ENCODE measurements around the gene MCUR1.

DNA sequence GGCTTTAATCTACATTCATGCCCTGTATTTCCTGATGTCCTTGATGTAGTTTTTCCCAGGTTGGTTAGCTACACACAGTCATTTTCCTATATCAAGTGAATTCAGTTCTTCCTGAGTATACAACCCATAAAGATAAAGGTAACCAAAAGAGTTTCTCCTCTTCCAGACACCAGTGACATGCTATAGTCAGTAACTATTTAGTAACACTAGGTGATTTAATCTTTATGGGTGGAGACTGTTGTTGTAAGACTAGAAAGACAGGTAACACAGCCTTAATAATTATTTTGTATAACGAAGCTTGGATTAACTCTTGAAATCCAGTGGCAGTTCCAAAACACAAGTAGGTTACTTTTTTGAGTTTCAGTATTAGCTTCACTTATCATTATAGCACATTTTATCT lies 17.6 kb downstream of the MCUR1 start:
- TF ChIP-seq, protein P1, sequence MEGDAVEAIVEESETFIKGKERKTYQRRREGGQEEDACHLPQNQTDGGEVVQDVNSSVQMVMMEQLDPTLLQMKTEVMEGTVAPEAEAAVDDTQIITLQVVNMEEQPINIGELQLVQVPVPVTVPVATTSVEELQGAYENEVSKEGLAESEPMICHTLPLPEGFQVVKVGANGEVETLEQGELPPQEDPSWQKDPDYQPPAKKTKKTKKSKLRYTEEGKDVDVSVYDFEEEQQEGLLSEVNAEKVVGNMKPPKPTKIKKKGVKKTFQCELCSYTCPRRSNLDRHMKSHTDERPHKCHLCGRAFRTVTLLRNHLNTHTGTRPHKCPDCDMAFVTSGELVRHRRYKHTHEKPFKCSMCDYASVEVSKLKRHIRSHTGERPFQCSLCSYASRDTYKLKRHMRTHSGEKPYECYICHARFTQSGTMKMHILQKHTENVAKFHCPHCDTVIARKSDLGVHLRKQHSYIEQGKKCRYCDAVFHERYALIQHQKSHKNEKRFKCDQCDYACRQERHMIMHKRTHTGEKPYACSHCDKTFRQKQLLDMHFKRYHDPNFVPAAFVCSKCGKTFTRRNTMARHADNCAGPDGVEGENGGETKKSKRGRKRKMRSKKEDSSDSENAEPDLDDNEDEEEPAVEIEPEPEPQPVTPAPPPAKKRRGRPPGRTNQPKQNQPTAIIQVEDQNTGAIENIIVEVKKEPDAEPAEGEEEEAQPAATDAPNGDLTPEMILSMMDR (IDR thresholded peaks at IDR 0.05; ENCODE audit: poor library complexity), result no peak
- TF ChIP-seq EZH2 (IDR thresholded peaks at IDR 0.05; ENCODE audit: borderline replicate concordance), result no peak
- TF ChIP-seq EZH2phosphoT487 (IDR thresholded peaks at IDR 0.05; ENCODE audit: low read depth, severe bottlenecking, unreplicated experiment), result no peak

Measured in hepatocyte (in vitro differentiated cells).